ENCODE results near the gene FIP1L1.
A peak's percentile ranks its signal among the peaks of the same experiment; 100 is the strongest.
"Not testable (repeated sequence)": the region's sequence is repeated elsewhere in the genome, so short reads cannot be mapped to it uniquely, and the experiment has no call there.

The FIP1L1 gene

DNA sequence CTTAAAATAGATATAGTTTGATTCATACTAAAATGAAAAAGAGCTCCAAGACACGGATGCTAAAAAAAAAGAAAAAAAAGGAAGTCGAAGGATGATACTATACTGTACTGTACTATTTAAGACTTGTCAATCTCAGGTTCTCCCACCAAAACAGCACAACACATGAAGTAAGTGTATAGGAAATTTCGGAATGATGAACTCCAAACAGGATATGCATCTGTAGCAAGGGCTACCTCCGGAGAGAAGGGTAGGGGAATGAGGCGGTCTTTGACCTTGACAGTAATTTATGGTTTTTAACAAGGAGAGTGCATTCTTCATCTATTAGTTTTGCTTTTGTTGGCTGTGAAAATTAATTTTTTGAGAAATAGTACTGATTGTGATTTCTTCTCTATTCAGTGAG, 541 bp upstream of the FIP1L1 start:
- DNase-seq (ENCODE audit: low read depth), result no peak

DNA sequence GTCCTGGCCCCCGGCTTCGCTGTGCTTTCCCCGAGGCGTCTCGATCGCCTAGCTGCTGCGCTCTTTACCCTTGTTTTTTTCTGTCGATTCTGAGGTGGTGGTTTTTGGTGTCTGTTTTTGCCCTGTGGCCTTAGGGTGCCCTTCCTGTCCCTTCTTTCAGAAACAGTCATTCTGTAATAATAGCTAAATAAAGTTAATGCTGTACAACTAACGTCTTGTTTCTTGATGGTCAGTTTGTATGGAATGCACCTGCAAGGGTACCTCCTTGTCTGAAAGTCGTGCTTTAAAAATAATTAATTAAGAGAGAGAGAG, 686 bp downstream of the FIP1L1 start:
- DNase-seq (ENCODE audit: low read depth), result no peak

DNA sequence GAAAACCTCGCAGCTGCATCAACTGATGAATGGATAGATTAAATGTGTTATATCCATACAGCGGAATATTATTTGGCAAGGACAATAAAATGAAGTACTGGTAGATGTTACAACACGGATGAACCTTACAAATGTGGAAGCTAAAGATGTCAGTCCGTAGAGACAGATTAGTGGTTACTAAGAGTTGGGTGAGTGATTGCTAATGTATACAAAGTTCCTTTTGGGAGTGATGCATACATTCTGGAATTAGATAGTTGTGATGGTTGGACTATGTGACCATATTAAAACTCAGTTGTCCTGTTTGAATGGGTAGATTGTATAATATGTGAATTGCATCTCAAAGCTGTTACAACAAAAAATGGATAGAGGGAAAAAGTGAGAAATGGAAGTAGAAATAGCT, 2.8 kb downstream of the FIP1L1 start:
- DNase-seq (ENCODE audit: low read depth), result no peak

DNA sequence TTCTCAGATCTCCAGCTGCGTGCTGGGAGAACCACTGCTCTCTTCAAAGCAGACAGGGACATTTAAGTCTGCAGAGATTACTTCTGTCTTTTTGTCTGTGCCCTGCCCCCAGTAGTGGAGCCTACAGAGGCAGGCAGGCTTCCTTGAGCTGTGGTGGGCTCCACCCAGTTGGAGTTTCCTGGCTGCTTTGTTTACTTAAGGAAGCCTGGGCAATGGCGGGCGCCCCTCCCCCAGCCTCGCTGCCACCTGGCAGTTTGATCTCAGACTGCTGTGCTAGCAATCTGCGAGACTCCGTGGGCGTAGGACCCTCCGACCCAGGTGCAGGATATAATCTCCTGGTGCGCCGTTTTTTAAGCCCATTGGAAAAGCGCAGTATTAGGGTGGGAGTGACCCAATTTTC, 32.0 kb downstream of the FIP1L1 start:
- DNase-seq (ENCODE audit: low read depth), result not testable (repeated sequence)

DNA sequence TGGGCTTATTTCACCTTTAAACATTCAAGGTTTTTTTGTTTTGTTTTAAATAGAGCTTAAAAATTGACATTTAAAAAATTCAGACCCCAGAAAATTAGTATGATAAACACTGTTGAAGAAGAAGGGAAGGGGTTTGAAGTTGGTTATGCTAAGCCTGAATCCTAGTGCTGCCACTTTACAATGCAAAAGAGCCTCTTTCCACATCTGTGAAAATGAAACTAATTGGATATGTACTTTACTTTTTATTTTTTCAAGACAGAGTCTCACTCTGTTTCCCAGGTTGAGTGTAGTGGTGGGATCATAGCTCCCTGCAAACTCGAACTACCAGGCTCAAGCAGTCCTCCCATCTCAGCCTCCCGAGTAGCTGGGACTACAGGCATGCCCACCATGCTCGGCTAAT, 41.8 kb downstream of the FIP1L1 start:
- DNase-seq (ENCODE audit: low read depth), result no peak

DNA sequence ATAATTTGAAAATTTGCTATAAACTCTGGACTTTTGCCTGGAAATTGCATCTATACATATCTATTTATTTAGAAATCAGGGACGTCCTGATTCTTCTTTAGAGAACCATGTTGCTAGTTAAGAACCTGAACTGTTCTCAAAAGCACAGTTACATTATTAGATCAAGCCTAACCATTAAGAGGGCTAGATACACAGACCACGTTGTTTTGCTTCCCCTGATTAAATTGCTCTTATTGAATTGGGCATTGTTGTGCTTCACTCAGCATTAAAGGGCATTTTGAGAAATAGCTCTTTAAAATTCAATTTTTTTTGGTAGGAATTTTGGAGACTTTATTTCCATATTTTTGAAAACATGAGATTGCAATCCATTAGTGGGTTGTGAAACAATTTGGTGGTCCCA, 44.4 kb downstream of the FIP1L1 start:
- no peak for DNase-seq (ENCODE audit: low read depth)

DNA sequence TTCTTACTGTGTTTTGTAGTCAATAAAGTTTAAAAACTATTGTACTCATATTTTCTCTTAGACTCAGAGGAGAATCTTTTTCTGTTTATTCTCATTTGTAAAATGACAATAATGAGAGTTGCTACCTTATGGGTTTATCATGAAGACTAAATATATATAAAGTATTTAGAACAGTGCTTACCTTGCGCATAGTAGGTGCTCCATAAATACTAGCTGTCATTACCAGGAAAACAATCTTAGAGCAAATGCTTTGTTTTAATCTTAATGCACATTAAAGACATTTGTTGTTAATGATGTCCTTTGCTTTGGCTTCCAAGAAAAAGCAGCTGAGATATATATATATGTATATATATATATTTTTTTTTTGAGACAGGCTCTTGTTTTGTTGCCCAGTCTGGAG, 44.9 kb downstream of the FIP1L1 start:
- no peak for DNase-seq (ENCODE audit: low read depth)

DNA sequence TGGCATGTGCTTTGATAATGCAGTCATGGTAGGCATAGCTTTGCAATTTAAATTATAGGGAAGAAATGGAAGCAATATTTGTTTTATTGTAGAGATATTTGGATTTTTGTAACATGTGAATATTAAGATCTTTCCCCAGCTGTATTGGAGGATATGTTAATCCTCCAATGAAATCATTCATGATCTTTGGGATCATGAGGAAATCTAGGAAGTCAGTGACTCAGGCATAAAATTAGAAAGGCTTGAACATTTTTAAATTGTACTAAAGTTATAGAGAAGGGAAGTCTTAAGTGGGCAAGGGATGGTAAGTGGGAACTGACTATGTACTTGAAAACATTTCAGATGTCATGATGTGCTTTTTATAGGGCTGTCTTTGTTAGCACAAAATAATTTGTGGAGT, 46.8 kb downstream of the FIP1L1 start:
- no peak for DNase-seq (ENCODE audit: low read depth)

DNA sequence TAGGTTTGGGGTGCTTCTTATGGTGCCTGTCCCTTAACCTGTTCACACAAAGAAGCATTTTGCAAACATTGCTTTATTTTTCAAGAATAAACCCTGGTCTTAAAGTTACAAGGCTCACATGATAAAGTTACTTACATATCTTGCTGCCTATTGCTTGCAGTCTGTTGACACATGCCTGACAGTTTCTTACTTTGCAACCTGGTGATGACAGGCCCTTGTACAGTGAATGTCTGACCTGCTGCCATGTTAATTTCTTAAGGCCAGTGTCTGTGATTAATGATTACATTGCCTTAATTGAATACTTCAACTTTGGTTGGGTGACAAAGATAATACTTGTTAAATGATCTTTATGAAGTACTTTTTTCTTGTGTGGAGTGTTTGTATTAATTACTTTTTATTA, 49.9 kb downstream of the FIP1L1 start:
- DNase-seq (ENCODE audit: low read depth), result no peak

DNA sequence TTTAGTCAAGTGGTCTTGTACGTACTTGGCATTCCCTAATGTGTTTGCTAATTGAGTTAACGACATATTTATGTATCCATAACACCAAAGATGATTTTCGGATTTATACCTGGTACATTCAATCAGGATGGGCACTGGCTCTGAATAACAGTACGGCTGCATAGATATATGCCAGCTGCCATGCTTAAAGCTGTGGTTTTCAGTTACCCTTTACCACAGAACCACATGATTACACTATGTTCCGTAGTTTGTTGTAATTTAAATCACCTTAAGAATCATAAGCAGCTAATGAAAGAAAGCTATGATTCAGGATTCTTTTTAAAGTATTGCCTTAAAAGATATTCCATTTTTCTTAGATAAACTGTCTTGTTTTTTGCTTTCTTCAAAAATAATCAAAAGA, 53.6 kb downstream of the FIP1L1 start:
- DNase-seq (ENCODE audit: low read depth), result no peak

DNA sequence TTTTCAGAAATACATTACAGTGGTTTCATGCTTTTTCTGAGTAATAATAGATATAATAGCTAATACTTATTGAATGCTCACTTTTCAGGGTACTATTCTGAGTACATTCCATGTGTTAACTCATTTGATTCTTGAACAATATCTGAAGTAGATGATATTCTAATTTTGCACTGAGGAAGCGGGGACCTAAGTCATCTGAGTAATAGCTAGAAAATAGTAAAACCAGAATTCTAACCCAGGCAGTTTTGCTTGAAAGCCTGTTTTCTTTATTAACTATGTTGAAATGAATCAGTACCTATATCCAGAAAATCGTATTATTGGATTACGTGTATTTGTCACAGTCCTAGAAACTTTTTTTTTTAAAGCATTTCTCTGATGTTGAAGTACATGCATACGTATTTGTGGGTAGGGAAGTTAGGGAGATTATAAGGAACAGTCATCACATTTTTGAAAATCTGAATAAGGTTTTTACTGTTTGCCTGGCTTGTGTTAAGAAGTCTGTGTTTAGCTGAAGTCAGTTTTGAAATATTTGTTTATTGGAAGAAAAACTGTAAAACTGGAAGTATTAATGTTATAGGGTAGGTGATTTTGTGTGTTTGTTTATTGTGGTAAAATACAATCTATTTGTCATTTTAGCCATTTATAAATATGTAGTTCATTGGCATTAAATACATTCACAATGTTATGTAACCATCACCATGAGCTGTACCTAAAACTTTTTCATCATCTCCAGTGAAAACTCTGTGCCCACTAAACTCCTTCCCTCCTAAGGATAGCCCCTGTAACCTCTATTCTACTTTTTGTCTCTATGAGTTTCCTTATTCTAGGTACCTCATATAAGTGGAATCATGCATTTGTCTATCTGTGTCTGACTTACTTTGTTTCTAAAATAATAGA, 55.3 kb downstream of the FIP1L1 start:
- no peak for DNase-seq (ENCODE audit: low read depth)

DNA sequence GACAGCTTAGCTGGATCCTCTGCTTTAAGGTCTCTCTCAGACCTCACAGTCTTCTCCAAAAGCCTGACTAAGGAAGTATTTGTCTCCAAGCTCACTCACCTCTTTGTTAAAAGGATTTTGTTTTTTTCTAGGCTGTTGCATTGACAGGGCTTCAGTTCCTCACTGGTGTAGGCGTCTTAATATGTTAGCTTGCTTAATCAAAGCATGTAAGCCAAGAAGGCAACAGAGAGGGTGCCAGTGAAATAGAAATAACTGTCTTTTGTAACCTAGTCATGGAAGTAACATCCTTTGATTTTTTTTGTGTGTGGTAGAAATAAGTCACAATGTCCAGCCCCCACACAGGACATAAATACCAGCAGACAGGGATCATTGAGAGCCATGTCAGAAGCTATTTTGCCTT, 58.8 kb downstream of the FIP1L1 start:
- DNase-seq (ENCODE audit: low read depth), result no peak

DNA sequence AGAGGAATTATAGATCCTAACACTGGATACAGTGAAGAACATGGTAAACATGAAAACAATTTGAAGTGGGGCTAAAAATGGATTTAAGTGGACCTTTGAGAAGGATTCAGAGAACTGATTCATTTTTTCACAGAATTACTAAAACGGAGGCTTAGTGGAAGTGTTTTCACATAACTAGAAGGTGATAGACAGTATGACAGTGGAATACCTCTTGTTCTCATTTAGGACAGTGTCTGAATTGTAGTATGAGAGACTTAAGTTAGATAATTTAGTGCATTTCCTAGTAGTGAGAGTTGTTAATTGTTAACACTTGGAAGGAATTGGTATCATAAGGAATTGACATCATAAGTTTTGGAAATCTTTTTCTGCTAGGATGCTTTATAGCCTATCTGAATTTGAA, 64.1 kb downstream of the FIP1L1 start:
- no peak for DNase-seq (ENCODE audit: low read depth)

DNA sequence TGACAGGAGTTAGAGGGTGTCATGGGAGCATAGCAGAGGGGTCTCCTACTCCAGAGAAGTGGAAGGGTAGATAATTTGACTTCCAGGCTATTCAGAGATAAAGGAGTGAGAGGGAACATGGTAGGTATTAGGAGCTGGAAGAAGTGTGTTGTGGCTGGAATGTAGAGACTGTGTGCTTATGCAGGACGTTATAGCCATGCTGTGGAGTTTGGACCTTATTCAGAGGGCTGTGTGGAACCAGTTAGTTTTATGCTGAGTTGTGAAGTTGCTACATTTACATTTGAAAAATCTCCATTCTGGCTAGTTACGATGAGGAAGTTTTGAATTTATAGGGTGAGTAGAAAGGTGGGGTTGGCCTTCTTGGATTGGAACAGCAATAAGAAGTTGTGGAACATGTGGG, 67.5 kb downstream of the FIP1L1 start:
- no peak for DNase-seq (ENCODE audit: low read depth)

DNA sequence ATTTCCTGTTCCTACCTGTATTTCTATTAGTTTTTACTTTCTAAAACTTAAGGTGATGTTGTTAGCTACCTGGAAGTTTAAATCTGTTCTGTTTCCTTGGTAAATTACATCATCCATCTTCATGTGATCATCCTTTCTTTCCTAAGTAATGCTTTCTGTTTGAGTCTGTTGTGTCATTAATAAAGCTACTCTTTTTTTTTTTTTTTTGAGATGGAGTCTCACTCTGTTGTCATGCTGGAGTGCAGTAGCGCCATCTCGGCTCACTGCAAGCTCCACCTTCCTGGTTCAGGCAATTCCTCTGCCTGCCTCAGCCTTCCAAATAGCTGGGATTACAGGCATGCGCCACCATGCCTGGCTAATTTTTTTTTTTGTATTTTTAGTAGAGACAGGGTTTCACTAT, 73.3 kb downstream of the FIP1L1 start:
- no peak for DNase-seq (ENCODE audit: low read depth)

DNA sequence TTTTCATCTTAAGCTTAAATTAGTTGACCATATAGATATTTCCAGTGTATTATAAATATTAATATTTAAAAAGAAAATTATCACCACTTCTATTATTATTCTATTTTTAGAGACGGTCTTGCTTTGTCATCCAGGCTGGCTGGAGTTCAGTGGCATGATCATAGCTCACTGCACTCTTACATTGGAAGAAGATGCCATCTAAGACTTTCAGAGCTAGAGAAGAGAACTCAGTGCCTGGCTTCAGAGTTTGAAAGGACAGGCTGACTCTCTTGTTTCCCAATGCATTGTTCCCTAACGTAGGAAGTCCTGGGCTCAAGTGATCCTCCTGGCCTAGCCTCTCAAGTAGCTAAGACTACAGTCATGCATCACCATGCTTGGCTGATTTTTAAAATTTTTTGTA, 75.9 kb downstream of the FIP1L1 start:
- no peak for DNase-seq (ENCODE audit: low read depth)

DNA sequence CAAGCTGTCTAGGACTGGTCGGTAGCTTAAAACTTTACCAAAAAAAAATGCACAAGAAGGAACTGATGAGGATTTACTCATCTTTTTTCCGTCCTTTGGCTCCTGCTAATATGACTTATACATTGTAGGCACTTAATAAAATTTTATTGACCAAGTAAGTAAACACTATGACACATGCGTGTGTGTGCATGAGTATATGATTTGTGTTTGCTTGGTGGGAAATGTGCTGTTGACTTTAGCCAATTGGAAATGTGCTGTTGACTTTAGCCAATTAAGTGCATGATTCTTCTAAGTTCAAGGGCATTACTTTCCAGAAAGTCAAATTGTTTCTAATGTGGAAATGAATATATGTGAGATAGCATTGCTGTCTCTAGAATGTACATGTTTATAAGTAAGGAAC, 78.3 kb downstream of the FIP1L1 start:
- DNase-seq (ENCODE audit: low read depth), result no peak

DNA sequence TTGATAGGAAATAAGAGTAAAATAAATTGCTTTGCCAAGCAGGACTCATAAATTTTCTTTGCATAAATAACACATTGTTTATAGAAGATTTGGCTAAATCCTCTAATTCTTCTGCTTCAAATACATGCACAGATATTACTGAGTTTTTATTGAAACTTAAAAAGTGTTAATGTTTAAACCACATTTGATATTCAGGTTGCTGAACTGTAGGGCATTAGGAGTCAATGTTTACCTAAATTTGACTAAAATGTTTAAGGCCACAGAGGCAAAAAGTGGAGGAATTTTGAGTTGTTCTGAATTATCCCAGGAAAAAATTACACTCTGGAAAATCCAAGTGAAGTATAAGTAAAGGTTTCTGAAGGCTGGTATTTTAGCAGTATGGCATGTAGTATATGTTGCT, 78.7 kb downstream of the FIP1L1 start:
- DNase-seq (ENCODE audit: low read depth), result no peak

DNA sequence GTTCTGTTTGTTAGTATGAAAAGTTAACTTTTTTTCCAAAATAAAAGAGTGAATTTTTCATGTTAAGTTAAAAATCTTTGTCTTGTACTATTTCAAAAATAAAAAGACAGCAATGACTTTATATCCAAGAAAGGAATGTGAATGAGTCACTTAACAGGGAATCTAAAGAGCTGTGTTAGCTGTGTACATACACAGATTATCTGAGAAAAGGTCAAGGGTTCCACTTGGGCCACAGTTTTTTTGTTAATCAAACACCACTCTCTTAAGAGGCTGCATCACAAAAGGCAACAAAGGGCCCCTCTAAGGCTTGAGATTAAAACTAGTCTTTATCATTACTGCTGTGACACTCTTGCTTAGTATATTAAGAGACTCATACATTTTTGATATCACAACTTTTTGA, 82.1 kb downstream of the FIP1L1 start:
- DNase-seq (ENCODE audit: low read depth), result peak; percentile 20

DNA sequence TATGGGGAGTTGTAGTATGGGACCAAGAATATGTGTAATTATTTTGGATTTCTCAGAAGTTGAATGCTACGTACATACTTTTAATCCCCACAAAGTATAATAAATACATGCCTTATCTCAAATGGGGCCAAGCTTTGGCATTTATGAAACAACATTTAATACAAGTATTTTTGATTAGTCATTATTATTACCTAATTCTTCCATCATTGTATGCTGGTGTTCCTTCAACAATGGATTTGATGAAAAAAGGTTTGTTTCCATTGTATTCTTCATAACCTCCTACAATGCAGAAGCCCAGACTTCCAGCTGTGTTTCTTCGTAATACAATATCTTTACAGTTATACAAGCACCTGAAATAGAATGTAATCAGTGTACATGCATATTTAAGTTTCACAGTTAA, 83.8 kb downstream of the FIP1L1 start:
- no peak for DNase-seq (ENCODE audit: low read depth)

DNA sequence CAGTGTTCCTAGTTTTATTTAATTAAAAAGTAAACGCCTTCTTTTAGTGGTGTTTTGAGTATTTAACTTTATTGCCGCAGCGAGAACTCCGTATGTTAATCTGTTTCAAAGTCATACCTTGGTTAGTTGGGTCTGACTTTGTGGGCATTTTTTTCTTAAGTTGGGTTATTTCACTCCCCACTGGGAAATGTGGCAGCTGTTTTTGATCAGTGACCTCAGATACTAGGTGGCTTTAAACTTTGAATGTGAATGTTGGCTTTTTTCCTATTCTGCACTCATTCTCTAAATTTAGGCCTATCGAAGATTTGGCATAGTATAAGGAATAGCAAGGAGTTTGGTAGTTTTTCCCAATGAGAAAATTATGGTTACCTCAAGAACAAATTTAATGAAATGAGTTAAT, 85.9 kb downstream of the FIP1L1 start:
- no peak for DNase-seq (ENCODE audit: low read depth)

DNA sequence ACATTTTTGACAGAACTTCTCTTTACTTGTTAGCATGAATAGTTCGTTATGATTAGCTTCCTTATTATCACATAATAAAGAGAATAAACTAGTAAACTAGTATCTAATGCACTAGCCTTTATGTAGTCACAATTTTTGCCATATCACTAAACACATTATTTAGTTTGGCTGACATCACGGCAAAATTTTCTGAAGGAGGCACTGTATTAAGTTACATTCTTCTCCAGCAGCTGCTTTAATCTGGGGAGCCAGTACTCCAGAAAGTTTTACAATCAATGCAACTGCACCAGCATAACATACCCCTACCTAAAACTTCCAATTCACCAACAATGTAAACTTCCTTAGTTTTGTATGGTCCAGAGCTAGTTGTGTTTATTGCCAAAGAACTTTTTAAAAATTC, 87.8 kb downstream of the FIP1L1 start:
- DNase-seq (ENCODE audit: low read depth), result no peak

DNA sequence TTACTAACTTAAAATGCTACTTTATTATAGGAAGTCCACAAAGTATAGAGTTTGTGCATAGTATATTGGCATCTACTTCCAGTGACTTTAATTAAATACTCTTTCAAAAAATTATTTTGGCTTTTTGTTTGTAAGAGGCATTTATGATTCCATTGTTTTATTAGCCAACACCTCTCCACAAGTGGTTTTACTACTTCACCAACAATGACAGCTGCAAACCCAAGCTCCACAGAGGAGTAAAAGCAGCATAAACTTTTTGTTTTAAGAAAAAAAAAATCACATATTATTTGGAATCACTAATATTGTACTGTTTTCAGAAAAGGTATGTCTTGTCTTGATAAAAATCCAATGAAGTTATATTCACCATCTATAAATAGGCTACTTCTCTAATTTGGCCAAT, 88.5 kb downstream of the FIP1L1 start:
- no peak for DNase-seq (ENCODE audit: low read depth)

DNA sequence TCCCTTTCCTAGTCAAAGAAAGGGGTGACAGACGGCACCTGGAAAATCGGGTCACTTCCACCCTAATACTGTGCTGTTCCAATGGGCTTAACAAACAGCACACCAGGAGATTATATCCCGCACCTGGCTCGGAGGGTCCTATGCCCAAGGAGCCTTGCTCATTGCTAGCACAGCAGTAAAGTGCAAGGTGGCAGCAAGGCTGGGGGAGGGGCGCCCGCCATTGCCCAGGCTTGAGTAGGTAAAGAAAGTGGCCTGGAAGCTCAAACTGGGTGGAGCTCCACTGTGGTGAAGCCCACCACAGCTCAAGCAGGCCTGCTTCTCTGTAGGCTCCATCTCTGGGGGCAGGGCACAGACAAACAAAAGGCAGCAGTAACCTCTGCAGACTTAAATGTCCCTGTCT, 89.1 kb downstream of the FIP1L1 start:
- not testable (repeated sequence) for DNase-seq (ENCODE audit: low read depth)
